HepG2 (cell line): ENCODE data around the gene CARD8. TPM values are rescaled to one million over a fixed set of nuclear protein-coding genes. Genes with fewer than 3 reads are reported as not detected.
A peak's percentile ranks its signal among the peaks of the same experiment; 100 is the strongest.

Experiments used
- AKAP8 ChIP-seq: sonication (generic); formaldehyde crosslinking; IDR thresholded peaks from 2 replicates; pipeline ENCODE4 v1.5.1; 2020; ENCODE audit warnings: mild to moderate bottlenecking, missing genetic modification reagents
- ARNTL ChIP-seq: sonication (generic); formaldehyde crosslinking; IDR thresholded peaks from 2 replicates; pipeline ENCODE4 v1.4.0; 2020; ENCODE audit warnings: mild to moderate bottlenecking, missing genetic modification reagents
- ASH2L ChIP-seq: fragments of 300-600, 200-600 bp; sonication (generic); IDR thresholded peaks from 2 replicates; pipeline ENCODE4 v1.7.0; 2017; ENCODE audit warnings: low read depth, mild to moderate bottlenecking, moderate library complexity, mixed read lengths, low read length; ENCODE audit not compliant: insufficient read length
- ATF6 ChIP-seq: sonication (generic); formaldehyde crosslinking; conservative IDR thresholded peaks from 2 replicates; pipeline ENCODE4 v1.4.0; 2020; ENCODE audit warnings: missing genetic modification reagents
- BRD4 ChIP-seq: sonication (generic); formaldehyde crosslinking; IDR thresholded peaks from 2 replicates; pipeline ENCODE4 v1.4.0; 2020; ENCODE audit warnings: missing genetic modification reagents
- HMGA1 ChIP-seq: sonication (generic); formaldehyde crosslinking; conservative IDR thresholded peaks from 2 replicates; pipeline ENCODE4 v1.4.0; 2020; ENCODE audit warnings: missing genetic modification reagents
- JDP2 ChIP-seq: sonication (generic); formaldehyde crosslinking; IDR thresholded peaks from 2 replicates; pipeline ENCODE4 v1.8.1; 2022; ENCODE audit warnings: missing genetic modification reagents, borderline replicate concordance
- KDM6A ChIP-seq: IDR thresholded peaks from 2 replicates; pipeline ENCODE4 v1.6.1; 2016; ENCODE audit warnings: low read depth
- KLF13 ChIP-seq: sonication (generic); formaldehyde crosslinking; IDR thresholded peaks from 2 replicates; pipeline ENCODE4 v1.4.0; 2020; ENCODE audit warnings: mild to moderate bottlenecking, missing genetic modification reagents
- MIER2 ChIP-seq: IDR thresholded peaks from 2 replicates; pipeline ENCODE4 v1.6.1; 2016; ENCODE audit warnings: missing biosample characterization, missing genetic modification reagents
- NR2C2 ChIP-seq: sonication (generic); formaldehyde crosslinking; IDR thresholded peaks from 2 replicates; pipeline ENCODE4 v1.4.0; 2020; ENCODE audit warnings: missing genetic modification reagents, mild to moderate bottlenecking, moderate library complexity, borderline replicate concordance
- NR2F1 ChIP-seq, 2 experiments: fragments of 450-650 bp in 1 of 2; formaldehyde crosslinking in 1 of 2; IDR thresholded peaks; 2 replicates each; pipeline versions ENCODE4 v1.5.0 to v1.6.1; 2016 to 2020; ENCODE audit warnings: mild to moderate bottlenecking in 1 of 2, missing compliant biosample characterization in 1 of 2, missing genetic modification reagents in 1 of 2, moderate library complexity in 1 of 2
- PHF20 ChIP-seq: sonication (generic); formaldehyde crosslinking; IDR thresholded peaks from 2 replicates; pipeline ENCODE4 v1.5.0; 2020; ENCODE audit warnings: mild to moderate bottlenecking, missing genetic modification reagents
- RCOR2 ChIP-seq: IDR thresholded peaks from 2 replicates; pipeline ENCODE4 v1.6.1; 2016; ENCODE audit warnings: missing biosample characterization, missing genetic modification reagents
- SP4 ChIP-seq: sonication (generic); formaldehyde crosslinking; IDR thresholded peaks from 2 replicates; pipeline ENCODE4 v1.8.1; 2023; ENCODE audit warnings: mild to moderate bottlenecking, missing genetic modification reagents
- SRSF9 ChIP-seq: fragments of 200-400 bp; formaldehyde crosslinking; IDR thresholded peaks from 2 replicates; pipeline ENCODE4 v1.6.1; 2018; ENCODE audit warnings: borderline replicate concordance, mild to moderate bottlenecking, low read depth, low read length; ENCODE audit not compliant: insufficient read depth, poor library complexity, severe bottlenecking
- TP53 ChIP-seq: sonication (generic); formaldehyde crosslinking; conservative IDR thresholded peaks from 2 replicates; pipeline ENCODE4 v1.4.0; 2020; ENCODE audit warnings: missing genetic modification reagents
- ZBTB46 ChIP-seq: sonication (generic); formaldehyde crosslinking; IDR thresholded peaks from 2 replicates; pipeline ENCODE4 v1.4.0; 2020; ENCODE audit warnings: mild to moderate bottlenecking, missing genetic modification reagents, borderline replicate concordance
- ZNF160 ChIP-seq: sonication (generic); formaldehyde crosslinking; IDR thresholded peaks from 2 replicates; pipeline ENCODE4 v1.8.0; 2022; ENCODE audit warnings: mild to moderate bottlenecking, inconsistent platforms, missing genetic modification reagents
- ZNF780A ChIP-seq: sonication (generic); formaldehyde crosslinking; IDR thresholded peaks from 2 replicates; pipeline ENCODE4 v1.8.0; 2022; ENCODE audit warnings: mild to moderate bottlenecking, missing genetic modification reagents, moderate library complexity
- polyA plus RNA-seq, 8 experiments: library from polyadenylated mRNA; depleted of rRNA in 3 of 8; stranded (reverse) in 7 of 8; unstranded in 1 of 8; fragments of >200 nt; fragmentation: Illumina TruSeq in 4 of 8; extraction: Trizol in 4 of 8; gene quantifications; 2 replicates each; pipeline versions ENCODE4 v1.2.1 to v1.2.3, GENCODE V29; 2011 to 2016; ENCODE audit warnings: low read depth in 4 of 8, missing spikeins in 1 of 8, mixed read lengths in 1 of 8; ENCODE audit not compliant: insufficient read depth in 1 of 8
- total RNA-seq, 5 experiments: library from RNA; depleted of rRNA; stranded (reverse); fragments of >200 nt; fragmentation: Illumina TruSeq; extraction: Trizol; gene quantifications; 2 replicates each; pipeline ENCODE4 v1.2.3, GENCODE V29; 2016; ENCODE audit warnings: low read depth in 1 of 5
- TF ChIP-seq, protein P1 (sequence below): sonication (generic); formaldehyde crosslinking; conservative IDR thresholded peaks from 2 replicates; pipeline ENCODE4 v1.8.0; 2022; ENCODE audit warnings: mild to moderate bottlenecking, moderate library complexity, missing genetic modification reagents

CARD8 gene
- total and polyA plus RNA-seq, 2 of the 13 experiments (the other 11 are each of a cell fraction or from before 2014, with no cell fraction given): 15.0 to 19.2 TPM

DNA sequence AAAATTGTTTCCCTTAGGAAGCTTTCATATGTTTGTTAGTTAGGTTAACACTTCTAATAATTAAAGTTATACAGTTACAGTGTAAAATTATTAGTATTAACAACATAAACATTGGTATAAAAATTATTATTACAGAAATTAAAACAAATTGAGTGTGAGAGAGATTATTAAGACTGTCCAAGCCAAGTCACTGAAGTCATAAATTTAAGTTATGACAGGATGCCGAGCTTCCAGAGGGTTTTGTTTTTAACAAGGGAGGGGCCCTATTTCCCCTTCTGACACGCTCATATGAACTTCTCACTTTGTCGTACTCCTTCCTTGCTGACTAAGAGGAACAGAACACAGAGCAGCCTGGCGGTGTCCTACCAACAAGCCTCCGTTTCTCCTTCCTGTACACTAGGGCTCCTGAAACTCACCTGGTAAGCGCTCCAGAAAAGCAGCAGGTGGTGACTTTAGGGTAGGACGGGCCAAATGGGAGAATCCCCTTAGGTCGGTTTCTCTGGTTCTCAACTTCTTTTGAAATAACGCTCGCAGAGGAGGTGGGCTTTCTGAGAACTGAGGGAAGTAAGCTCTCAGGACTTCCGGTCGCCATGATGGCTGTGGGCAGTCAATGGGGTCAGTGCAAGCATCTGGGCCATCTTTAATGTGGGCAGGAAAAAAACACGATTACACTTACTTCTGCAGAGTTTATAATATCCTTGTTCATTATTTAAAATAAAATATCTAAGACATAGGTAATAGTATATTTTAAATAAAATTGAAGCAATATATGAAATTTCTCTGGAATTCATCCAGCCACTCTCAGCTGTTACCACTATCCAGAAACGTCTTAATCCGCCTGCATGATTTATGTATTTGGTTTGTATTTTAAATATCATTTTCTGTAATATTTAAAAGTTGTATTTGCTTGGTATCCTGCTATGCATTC lies at the start of gene CARD8 (continued):
- TF ChIP-seq HMGA1: no peak
- TF ChIP-seq PHF20 (CRISPR knock-in tag): peak; percentile 71; the same call in 1 of the 2 replicates
- TF ChIP-seq MIER2 (CRISPR knock-in tag): no peak
- TF ChIP-seq ZNF160: no peak
- TF ChIP-seq ARNTL (CRISPR knock-in tag): no peak
- TF ChIP-seq JDP2: no peak
- TF ChIP-seq KLF13 (CRISPR knock-in tag): no peak
- TF ChIP-seq KDM6A (CRISPR knock-in tag): no peak
- peak; percentile 59; the same call in 1 of the 2 replicates for TF ChIP-seq NR2C2 (CRISPR knock-in tag)
- no peak for TF ChIP-seq TP53 (CRISPR knock-in tag)
- TF ChIP-seq ASH2L: peak; percentile 89
- peak; percentile 79 for TF ChIP-seq BRD4 (CRISPR knock-in tag)
- no peak for TF ChIP-seq SP4 (CRISPR knock-in tag)
- no peak for TF ChIP-seq ZBTB46 (CRISPR knock-in tag)
- TF ChIP-seq ATF6 (CRISPR knock-in tag): no peak
- TF ChIP-seq SRSF9: no peak
- TF ChIP-seq NR2F1 (CRISPR knock-in tag; IDR thresholded peaks at IDR 0.05): no peak
- no peak for TF ChIP-seq RCOR2 (CRISPR knock-in tag)
- TF ChIP-seq ZNF780A: no peak
- TF ChIP-seq, protein P1, sequence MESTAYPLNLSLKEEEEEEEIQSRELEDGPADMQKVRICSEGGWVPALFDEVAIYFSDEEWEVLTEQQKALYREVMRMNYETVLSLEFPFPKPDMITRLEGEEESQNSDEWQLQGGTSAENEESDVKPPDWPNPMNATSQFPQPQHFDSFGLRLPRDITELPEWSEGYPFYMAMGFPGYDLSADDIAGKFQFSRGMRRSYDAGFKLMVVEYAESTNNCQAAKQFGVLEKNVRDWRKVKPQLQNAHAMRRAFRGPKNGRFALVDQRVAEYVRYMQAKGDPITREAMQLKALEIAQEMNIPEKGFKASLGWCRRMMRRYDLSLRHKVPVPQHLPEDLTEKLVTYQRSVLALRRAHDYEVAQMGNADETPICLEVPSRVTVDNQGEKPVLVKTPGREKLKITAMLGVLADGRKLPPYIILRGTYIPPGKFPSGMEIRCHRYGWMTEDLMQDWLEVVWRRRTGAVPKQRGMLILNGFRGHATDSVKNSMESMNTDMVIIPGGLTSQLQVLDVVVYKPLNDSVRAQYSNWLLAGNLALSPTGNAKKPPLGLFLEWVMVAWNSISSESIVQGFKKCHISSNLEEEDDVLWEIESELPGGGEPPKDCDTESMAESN: no peak
- TF ChIP-seq AKAP8 (CRISPR knock-in tag): no peak
